AML-193 (cell line): Measurements from ENCODE around the gene NAT14.
"Not testable (repeated sequence)": the region's sequence is repeated elsewhere in the genome, so short reads cannot be mapped to it uniquely, and the experiment has no call there.

Experiments used
- DNase-seq, 2 experiments: peaks; one replicate each; lab custom pipeline; 2025; lab: John Stamatoyannopoulos, UW

The NAT14 gene

GRCh38 chr19:55503157-55503501 lies 18.1 kb downstream of the NAT14 start:
- no peak for DNase-seq

- DNase-seq, result peak; percentile 53 to 64
Observed at GRCh38 chr19:55503502-55504251, 18.7 kb downstream of the NAT14 start.

GRCh38 chr19:55504252-55504603 lies 19.2 kb downstream of the NAT14 start:
- DNase-seq, result no peak

GRCh38 chr19:55504981-55505380 lies 20.0 kb downstream of the NAT14 start:
- DNase-seq, result no peak

- no peak for DNase-seq
Observed at GRCh38 chr19:55508120-55508519, 23.1 kb downstream of the NAT14 start.

- DNase-seq, result peak; percentile 80 to 82
Observed at GRCh38 chr19:55516878-55517620, 32.1 kb downstream of the NAT14 start.

GRCh38 chr19:55519451-55520311 lies 34.7 kb downstream of the NAT14 start:
- DNase-seq, result no peak

GRCh38 chr19:55520691-55521292 lies 35.8 kb downstream of the NAT14 start:
- DNase-seq, result no peak

GRCh38 chr19:55525289-55526101 lies 40.5 kb downstream of the NAT14 start:
- no peak for DNase-seq

GRCh38 chr19:55526216-55527196 lies 41.5 kb downstream of the NAT14 start:
- DNase-seq, result no peak

GRCh38 chr19:55527197-55528029 lies 42.4 kb downstream of the NAT14 start:
- no peak for DNase-seq

- no peak for DNase-seq
Observed at GRCh38 chr19:55528030-55528803, 43.2 kb downstream of the NAT14 start.

GRCh38 chr19:55529636-55530234 lies 44.7 kb downstream of the NAT14 start:
- DNase-seq, result no peak

- DNase-seq, result no peak
Observed at GRCh38 chr19:55530996-55531395, 46.0 kb downstream of the NAT14 start.

- not testable (repeated sequence) for DNase-seq
Observed at GRCh38 chr19:55534280-55534679, 49.3 kb downstream of the NAT14 start.

GRCh38 chr19:55535173-55535964 lies 50.4 kb downstream of the NAT14 start:
- no peak for DNase-seq

- DNase-seq, result no peak
Observed at GRCh38 chr19:55535965-55536350, 51.0 kb downstream of the NAT14 start.
